Peyer's patch (tissue), 4 donors: ENCODE measurements around the gene MYBPC2. TPM values are rescaled to one million over a fixed set of nuclear protein-coding genes. Genes with fewer than 3 reads are reported as not detected.
A peak's percentile ranks its signal among the peaks of the same experiment; 100 is the strongest.

Experiments
- DNase-seq, 3 donors: peaks; one replicate each; pipeline ENCODE4 v3.0.0-alpha.2; 2017 to 2019
- H3K27ac ChIP-seq, 4 donors: fragments of 200-600 bp; sonication (generic); one replicate each; pipeline ENCODE4 v1.5.1; 2016 to 2019
- H3K27me3 ChIP-seq, 2 donors: fragments of 200-600 bp; sonication (generic); one replicate each; pipeline ENCODE4 v1.5.1; 2019
- H3K36me3 ChIP-seq, 3 donors: fragments of 200-600 bp; sonication (generic); one replicate each; pipeline ENCODE4 v1.5.1; 2016 to 2019
- H3K4me1 ChIP-seq, 4 donors: fragments of 200-600 bp; sonication (generic); one replicate each; pipeline ENCODE4 v1.5.1; 2016 to 2019
- H3K4me3 ChIP-seq, 4 donors: fragments of 200-600 bp; sonication (generic); 1 replicate in 3 of 4; 2 replicates in 1 of 4; pipeline ENCODE4 v1.5.1; 2016 to 2019; ENCODE audit warnings: mild to moderate bottlenecking in 1 of 4
- H3K9me3 ChIP-seq, 4 donors: fragments of 200-600 bp; sonication (generic); one replicate each; pipeline ENCODE4 v1.5.1; 2016 to 2019; ENCODE audit warnings: mild to moderate bottlenecking in 1 of 4
- POLR2A ChIP-seq, 2 donors: fragments of 450-650 bp; IDR thresholded peaks; one replicate each; pipeline ENCODE4 v1.5.1; 2017; ENCODE audit warnings: antibody characterized with exemption in 2 of 2, mild to moderate bottlenecking in 2 of 2, moderate library complexity in 2 of 2
- total RNA-seq, 4 donors: library from RNA; depleted of rRNA; stranded (reverse); fragments of >200 nt; gene quantifications; one replicate each; pipeline ENCODE4 v1.1.0, GENCODE V29; 2016
- TF ChIP-seq, protein P1 (sequence below), 6 experiments: fragments of 450-650 bp in 4 of 6; fragments of 200-600 bp in 2 of 6; sonication (generic) in 1 of 6; IDR thresholded peaks; one replicate each; pipeline ENCODE4 v1.5.1; 2017 to 2019; ENCODE audit warnings: antibody characterized with exemption in 6 of 6, mild to moderate bottlenecking in 3 of 6, moderate library complexity in 1 of 6

MYBPC2 gene
- total RNA-seq, 4 donors from 2014 or later = not detected

DNA sequence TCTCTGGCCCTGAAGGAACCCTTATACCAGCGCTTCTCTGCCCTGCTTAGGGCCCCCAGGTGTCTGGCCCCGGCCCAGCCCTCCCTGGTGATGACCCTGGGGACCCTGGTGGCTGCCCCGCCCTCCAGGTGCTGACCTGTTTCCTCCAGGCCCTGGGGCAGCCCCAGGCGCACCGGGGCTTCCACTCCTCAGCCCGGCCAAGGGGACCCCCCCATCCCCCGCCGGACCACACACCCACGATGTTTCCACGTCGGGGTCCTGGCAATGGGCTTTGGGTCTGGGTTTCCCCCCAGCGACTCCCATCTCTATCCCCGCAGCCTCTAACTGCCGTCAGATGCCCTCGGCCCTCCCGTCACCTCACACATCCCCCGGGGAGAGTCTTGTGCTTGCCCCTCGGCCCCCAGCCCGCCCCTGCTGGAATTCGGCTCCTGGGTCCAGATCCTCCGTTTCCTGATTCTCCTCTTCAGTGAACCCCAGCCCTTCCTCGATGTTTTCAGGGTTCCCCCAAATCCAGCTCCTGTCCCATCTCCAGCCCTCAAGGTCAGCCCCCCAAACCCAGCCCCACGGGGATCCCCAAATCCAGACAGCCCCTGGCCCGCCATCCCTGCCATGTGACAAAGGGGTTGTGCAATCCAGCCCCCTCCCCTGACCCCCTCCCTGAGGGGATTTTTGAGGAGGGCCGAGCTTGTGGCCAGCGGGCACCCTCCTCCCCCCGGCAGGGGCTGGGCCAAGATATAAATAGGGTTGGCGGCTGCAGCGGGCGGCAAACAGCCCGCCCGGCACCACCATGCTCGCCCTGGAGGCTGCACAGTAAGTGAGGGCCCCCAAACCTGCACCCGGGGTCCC lies 14.3 kb upstream of the MYBPC2 start, which contains the start of gene SPIB:
SPIB (plus strand) TSS at position 763 of the 846 bp plus-strand sequence; CDS start at position 788, 25 bp downstream.
- peak in 2 of 3 donors; percentile 74 to 78 for DNase-seq
- TF ChIP-seq POLR2A (IDR thresholded peaks at IDR 0.05) = no peak
- TF ChIP-seq, protein P1, sequence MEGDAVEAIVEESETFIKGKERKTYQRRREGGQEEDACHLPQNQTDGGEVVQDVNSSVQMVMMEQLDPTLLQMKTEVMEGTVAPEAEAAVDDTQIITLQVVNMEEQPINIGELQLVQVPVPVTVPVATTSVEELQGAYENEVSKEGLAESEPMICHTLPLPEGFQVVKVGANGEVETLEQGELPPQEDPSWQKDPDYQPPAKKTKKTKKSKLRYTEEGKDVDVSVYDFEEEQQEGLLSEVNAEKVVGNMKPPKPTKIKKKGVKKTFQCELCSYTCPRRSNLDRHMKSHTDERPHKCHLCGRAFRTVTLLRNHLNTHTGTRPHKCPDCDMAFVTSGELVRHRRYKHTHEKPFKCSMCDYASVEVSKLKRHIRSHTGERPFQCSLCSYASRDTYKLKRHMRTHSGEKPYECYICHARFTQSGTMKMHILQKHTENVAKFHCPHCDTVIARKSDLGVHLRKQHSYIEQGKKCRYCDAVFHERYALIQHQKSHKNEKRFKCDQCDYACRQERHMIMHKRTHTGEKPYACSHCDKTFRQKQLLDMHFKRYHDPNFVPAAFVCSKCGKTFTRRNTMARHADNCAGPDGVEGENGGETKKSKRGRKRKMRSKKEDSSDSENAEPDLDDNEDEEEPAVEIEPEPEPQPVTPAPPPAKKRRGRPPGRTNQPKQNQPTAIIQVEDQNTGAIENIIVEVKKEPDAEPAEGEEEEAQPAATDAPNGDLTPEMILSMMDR (IDR thresholded peaks at IDR 0.05) = no peak
- H3K36me3 ChIP-seq = no peaks in the 10 kb centered on the region

GRCh38 chr19:50419022-50419579 lies 13.6 kb upstream of the MYBPC2 start:
- Histone ChIP-seq H3K9me3 (no peaks in the 10 kb centered on the region), H3K27me3 (peaks cover 0 to 8% of the 10 kb centered on the region in 2 donors), H3K27ac (peak overlapping the region in 2 of 4 donors; percentile 80 to 88), H3K4me3 (peak overlapping the region in 3 of 4 donors; percentile 14 to 57 (median 56)), H3K36me3 (no peaks in the 10 kb centered on the region), H3K4me1 (peaks cover 0 to 26% (median 9%) of the 10 kb centered on the region in 4 donors)
- no peak for TF ChIP-seq POLR2A (IDR thresholded peaks at IDR 0.05)
- TF ChIP-seq, protein P1 (IDR thresholded peaks at IDR 0.05) = no peak
- DNase-seq = no peak

More for the DNA sequence above, 14.3 kb upstream of the MYBPC2 start, which contains the start of gene SPIB:
- Histone ChIP-seq H3K9me3 (no peaks in the 10 kb centered on the region), H3K4me1 (peaks cover 0 to 26% (median 9%) of the 10 kb centered on the region in 4 donors), H3K27ac (peak within 1 kb of the TSS in 2 of 4 donors; percentile 80 to 88), H3K27me3 (peaks cover 0 to 8% of the 10 kb centered on the region in 2 donors), H3K4me3 (peak within 1 kb of the TSS in 3 of 4 donors; percentile 14 to 57 (median 56))

GRCh38 chr19:50419580-50420035 lies 13.1 kb upstream of the MYBPC2 start:
- DNase-seq = peak in 2 of 3 donors; percentile 74 to 77
- peak overlapping the region in 2 of 4 donors; percentile 80 to 88 for H3K27ac ChIP-seq
- H3K4me1 ChIP-seq = peaks cover 0 to 26% (median 8%) of the 10 kb centered on the region in 4 donors
- TF ChIP-seq, protein P1 (IDR thresholded peaks at IDR 0.05) = no peak
- no peak for TF ChIP-seq POLR2A (IDR thresholded peaks at IDR 0.05)
- no peaks in the 10 kb centered on the region for H3K36me3 ChIP-seq
- H3K9me3 ChIP-seq = no peaks in the 10 kb centered on the region
- H3K27me3 ChIP-seq = peaks cover 0 to 8% of the 10 kb centered on the region in 2 donors
- peak overlapping the region in 2 of 4 donors; percentile 56 to 57 for H3K4me3 ChIP-seq

DNA sequence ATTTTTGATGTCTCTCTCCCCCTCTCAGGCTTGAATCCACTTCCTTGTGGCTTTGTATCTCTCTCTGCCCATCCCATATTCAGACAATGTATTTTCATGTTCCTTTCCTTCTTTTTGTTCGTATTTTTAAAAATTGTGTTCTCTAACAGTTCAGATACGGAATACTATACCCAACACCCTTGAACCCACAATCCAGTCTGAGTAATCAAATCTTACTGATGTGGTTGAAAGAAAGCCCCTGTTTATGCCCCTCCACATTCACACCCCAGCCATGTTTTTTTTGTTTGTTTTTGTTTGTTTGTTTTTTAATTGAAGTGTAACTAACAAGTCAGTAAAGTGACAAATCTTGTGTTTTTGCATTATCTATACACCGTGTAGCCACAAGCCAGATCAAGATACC lies 12.6 kb upstream of the MYBPC2 start:
- H3K4me1 ChIP-seq = peaks cover 0 to 25% (median 7%) of the 10 kb centered on the region in 4 donors
- no peaks in the 10 kb centered on the region for H3K9me3 ChIP-seq
- peaks cover 0 to 8% of the 10 kb centered on the region in 2 donors for H3K27me3 ChIP-seq
- no peaks in the 10 kb centered on the region for H3K36me3 ChIP-seq
- H3K4me3 ChIP-seq = peak overlapping the region in 2 of 4 donors; percentile 56 to 57
- no peak for DNase-seq
- TF ChIP-seq POLR2A (IDR thresholded peaks at IDR 0.05) = no peak
- TF ChIP-seq, protein P1 (IDR thresholded peaks at IDR 0.05) = no peak
- H3K27ac ChIP-seq = peak overlapping the region in 2 of 4 donors; percentile 80 to 88

- TF ChIP-seq, protein P1 (IDR thresholded peaks at IDR 0.05) = no peak
- no peak for TF ChIP-seq POLR2A (IDR thresholded peaks at IDR 0.05)
- Histone ChIP-seq H3K4me3 (peak overlapping the region in 1 of 4 donors; percentile 57), H3K27ac (peak overlapping the region in 1 of 4 donors; percentile 88), H3K36me3 (no peaks in the 10 kb centered on the region), H3K4me1 (peaks cover 0 to 20% (median 7%) of the 10 kb centered on the region in 4 donors), H3K27me3 (peaks cover 0 to 8% of the 10 kb centered on the region in 2 donors), H3K9me3 (no peaks in the 10 kb centered on the region)
- no peak for DNase-seq
These were observed 11.9 kb upstream of the MYBPC2 start for GRCh38 chr19:50420808-50421207.
